GM10847 (cell line): ENCODE data around the gene PPY.

Experiments
- POLR2A ChIP-seq: IDR thresholded peaks from 2 replicates; pipeline ENCODE4 v1.6.1; 2011; ENCODE audit not compliant: insufficient read length; ENCODE audit errors: extremely low read depth

Gene PPY

DNA sequence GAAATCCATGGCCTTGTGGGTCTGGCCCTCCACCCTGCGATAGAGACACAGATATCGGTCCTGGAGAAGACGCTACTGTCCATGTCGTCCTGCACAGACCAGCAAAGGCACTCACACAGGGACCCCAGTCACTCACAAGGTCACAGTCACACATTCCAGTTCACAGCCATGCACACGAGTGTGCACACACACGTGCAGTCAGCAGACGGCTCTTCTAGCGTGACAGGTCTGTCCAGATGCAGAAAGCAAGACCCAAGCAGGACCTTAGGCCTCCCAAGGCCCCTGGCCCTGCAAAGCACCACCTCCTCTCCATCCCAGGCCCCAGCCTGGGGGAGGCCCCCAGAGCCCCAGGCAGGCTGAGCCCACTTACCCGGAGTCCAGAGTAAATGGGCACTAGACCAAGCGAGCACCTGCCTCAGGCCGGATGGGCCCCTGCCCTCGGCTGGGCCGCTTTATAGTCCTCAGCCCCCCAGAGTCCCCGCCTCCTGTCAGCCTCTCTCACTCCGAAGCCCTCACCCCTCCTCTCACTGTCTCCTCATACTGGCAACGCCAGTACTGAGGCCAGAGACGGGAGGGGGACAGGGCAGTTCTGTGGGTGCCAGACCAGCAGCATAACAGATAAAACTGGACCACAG is at the start of gene PPY:
Gene PPY, minus strand, starts transcription at position 426 of the 635 bp plus-strand sequence. CDS start 822 bp downstream, outside the sequence.
- no peak for TF ChIP-seq POLR2A

- TF ChIP-seq POLR2A = no peak
Measured at GRCh38 chr17:43988301-43988700, 46.0 kb upstream of the PPY start.

DNA sequence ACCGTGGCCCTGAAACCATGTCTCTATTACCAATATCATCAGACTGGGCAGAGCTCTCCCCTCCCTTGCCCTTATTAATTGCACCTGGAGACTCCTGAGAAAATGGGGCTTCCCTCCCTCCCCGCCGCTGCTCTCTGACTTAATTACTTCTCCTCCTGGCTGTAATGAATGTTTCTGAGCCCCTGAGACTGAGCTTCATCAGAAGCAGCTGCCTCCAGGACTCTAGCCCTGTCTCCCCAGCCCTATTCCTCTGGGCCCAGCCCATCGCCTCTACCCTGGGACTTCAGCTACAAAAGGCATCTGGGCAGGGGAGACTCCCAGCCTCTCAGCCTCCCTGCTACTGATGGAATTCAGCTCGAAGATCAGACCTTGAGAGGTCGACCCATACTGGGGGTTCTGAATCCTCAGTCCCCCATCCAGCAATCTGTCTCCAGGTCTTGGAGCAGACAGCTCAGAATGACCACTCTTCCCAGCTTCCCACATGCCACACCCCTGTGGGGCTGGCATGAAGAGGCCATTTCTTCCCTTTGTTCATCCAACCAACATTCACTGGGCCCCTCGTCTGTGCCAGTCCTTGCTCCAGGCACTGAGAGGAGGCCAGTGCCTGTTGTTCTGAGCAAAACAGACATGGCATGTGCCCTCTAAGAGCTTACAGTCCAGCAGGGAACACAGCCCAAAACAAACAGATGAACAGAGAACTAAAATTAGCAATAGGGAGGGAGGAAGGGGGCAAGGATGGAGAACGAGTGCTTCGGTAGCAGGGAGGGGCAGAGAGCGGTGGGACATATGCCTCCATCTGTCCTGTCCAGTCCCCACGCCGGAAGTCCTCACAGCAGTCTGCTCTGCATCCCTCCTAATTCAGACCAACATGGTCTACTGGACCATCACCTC is 45.1 kb upstream of the PPY start:
- no peak for TF ChIP-seq POLR2A

DNA sequence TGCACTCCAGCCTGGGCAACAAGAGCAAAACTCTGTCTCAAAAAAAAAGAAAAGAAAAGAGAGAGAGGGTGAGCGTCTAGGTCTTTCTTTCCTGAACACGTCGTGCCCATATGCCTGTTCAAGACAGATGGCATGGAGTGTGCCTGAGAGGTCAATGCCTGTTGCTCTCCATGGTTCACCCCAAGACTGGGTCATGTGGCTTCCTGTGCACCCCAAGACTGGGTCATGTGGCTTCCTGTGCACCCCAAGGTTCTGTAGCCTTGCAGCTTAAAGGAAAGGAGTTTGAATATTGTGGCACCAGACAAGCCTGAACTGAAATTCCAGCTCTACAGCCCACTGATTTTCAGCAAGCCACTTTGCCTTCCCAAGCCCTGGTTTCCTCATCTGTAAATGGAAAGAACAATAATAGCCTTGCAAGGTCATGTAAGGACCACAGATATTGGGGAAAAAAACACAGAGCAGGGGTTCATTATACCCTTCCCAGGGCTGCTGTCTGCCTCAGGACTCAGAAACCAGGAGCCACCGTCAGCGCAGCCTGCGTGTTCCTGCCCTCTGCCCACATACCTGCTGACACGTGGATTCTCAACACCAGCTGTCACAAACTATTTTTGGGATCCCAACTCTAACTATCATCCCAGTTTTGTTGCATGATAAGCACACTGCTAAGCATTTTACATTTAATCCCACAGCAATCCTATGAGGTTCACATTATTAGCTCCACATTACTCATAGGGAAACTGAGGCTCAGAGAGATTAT is 44.1 kb upstream of the PPY start:
- no peak for TF ChIP-seq POLR2A

DNA sequence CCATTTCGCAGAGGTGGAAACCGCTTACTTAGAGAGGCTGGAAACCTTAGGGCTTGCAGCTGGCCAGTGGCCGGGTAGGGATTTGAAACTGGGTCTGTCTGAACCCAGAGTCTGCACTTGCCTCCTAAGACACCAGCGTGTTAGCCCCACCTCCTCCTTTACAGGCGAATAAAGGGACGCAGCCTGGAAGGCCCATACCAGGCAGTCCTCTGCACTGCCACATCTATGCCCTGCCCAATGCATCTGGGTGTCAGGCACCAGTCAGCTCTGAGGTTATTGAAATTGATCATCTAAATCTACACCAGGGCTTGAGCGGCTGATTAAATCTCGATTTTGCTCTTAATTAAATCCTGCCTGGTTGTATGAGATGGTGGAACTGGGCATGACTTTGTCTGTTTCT is 42.2 kb upstream of the PPY start:
- TF ChIP-seq POLR2A = no peak

DNA sequence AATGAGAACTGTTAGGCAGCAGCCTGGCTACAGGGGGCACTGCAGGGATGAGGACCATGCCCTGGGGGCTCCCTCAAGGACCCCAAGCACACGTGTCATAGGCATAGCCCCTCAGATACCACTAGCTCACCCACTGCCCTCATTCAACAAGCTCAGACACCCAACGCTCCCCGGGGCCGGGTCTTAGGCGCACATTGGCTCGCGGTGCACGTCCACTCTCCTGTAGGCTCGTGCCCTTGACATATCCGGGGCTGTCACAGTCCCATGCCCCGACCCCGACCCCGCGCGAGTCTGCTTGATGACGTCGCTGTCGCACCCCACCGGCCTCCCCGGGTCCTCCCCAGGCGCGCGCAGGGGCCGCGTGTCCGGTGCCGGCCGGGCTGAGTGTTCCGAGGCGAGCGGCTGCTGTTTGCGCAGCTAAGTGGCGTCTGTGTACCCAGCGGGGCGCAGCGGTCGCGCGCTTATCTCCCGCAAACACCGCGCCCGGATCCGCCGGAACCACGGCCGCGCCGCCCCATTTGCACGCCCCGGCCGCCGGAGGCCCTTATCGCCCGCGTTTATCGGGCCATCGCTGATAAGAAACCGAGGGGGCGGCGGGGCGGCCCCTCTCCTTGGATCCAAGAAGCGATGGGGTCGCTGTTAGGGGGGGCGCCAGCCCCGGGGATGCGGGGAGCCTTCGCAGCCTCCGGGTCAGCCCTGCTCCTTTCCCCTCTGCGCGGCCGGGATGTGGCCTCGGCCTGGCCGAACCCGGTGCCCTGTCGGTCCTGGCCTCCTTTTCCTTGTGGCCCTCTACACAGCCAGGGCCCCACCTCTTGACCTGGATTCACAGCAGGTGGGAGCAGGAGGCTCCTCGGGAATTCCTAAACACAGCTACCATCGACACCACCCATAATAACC is 41.5 kb upstream of the PPY start:
- TF ChIP-seq POLR2A = no peak

GRCh38 chr17:43983196-43983514 is 40.9 kb upstream of the PPY start:
- TF ChIP-seq POLR2A = no peak

DNA sequence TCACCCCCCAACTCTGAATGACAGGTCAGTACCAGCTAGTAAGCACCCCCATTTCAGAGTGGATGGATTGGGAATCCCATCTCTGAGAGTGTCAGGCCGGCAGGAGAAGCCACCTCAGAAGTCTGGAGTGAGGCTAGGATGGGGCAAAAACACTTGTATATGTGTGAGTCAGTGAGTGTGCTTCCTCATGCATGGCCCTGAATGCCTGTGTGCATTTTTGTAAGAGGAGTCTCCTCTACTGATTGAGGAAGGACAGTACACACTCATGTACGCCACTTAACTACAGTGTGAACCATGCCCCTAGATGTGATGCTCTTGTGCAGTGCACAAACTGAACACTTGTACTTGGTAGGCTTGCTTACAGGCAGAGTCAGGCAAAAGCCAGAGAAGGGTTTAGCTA is 39.9 kb upstream of the PPY start:
- no peak for TF ChIP-seq POLR2A

DNA sequence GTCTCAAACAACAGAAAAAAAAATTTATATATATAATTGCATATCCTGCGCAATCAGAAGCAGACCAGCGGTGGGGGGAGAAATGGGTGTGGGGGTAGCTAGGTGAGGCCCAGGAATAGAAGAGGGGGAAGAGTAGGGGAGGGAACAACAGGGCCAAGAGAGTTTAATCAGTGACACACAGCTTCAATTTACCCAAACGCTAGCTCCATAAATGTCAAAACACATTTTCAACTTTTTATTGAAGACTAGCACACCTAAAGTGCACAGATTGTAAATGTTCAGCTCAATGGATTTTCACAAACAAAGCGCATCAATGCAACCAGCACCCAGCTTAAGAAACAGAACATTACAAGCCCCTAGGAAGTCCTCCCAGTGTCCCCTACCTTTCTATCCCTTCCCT is 37.4 kb upstream of the PPY start:
- no peak for TF ChIP-seq POLR2A

DNA sequence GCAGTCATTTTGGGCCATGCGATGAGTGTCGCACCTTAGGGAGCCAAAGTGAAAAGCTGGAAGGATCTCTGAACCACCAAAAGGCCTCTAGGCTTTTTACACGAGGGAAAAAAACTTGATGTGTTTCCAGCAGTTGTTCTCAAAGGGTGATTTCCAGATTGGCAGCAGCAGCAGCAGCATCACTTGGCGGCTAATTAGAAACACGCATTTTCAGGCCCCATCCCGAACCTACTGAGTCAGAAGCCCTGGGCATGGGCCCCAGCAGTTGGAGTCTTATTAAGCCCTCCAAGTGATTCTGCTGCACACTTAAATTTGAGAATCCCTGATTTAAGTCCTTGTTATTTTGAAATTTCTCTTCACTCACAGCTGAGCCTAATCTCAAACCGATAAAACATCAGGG is 36.7 kb upstream of the PPY start:
- TF ChIP-seq POLR2A = no peak

GRCh38 chr17:43978078-43978477 is 35.8 kb upstream of the PPY start:
- no peak for TF ChIP-seq POLR2A

GRCh38 chr17:43976963-43977837 is 34.9 kb upstream of the PPY start:
- TF ChIP-seq POLR2A = no peak

DNA sequence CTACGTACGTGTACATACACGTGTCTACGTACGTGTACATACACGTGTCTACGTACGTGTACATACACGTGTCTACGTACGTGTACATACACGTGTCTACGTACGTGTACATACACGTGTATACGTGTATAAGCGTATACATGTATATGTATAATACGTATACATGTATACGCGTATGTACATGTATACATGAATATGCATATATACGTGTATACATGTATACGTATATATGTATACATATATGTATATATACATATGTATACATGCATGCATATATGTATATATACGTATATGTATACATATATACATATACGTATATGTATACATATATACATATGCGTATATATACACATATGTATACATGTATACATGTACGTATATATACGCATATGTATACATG is 33.6 kb upstream of the PPY start:
- no peak for TF ChIP-seq POLR2A
